GOT3 (cell line): ENCODE data around the gene RPLP2.

Source experiments
- DNase-seq: peaks from one replicate; lab custom pipeline; 2025; ENCODE audit warnings: mixed read lengths; lab: John Stamatoyannopoulos, UW

The RPLP2 gene

GRCh38 chr11:803770-804598 lies 5.8 kb upstream of the RPLP2 start:
- DNase-seq: no peak

- no peak for DNase-seq
Observed at GRCh38 chr11:804599-804964, 5.2 kb upstream of the RPLP2 start.

GRCh38 chr11:808427-809286 lies 1.1 kb upstream of the RPLP2 start:
- no peak for DNase-seq

DNA sequence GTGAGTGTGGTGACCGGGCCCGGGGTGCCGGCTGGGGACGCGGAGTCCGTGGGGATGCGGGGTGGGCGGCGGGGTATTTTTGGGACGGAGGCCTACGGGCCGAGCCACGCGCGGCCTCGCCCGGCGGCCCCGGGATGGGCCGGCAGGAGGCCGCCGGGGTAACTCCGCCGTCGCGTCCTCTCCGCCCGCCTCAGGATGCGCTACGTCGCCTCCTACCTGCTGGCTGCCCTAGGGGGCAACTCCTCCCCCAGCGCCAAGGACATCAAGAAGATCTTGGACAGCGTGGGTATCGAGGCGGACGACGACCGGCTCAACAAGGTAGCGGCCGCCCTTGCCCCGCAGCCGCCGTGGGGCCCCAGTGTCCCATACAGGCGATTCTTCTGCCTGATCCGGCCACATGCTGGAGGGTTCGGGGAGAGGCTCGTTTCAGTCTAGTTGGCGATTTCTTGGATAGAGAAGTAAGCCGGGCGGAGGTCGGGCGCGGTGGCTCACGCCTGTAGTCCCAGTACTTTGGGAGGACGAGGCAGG lies 337 bp downstream of the RPLP2 start:
- no peak for DNase-seq

- DNase-seq: no peak
Observed at GRCh38 chr11:811446-812245, 1.9 kb downstream of the RPLP2 start.

GRCh38 chr11:812390-812789 lies 2.6 kb downstream of the RPLP2 start:
- no peak for DNase-seq

- DNase-seq: no peak
Observed at GRCh38 chr11:813072-813455, 3.3 kb downstream of the RPLP2 start.

DNA sequence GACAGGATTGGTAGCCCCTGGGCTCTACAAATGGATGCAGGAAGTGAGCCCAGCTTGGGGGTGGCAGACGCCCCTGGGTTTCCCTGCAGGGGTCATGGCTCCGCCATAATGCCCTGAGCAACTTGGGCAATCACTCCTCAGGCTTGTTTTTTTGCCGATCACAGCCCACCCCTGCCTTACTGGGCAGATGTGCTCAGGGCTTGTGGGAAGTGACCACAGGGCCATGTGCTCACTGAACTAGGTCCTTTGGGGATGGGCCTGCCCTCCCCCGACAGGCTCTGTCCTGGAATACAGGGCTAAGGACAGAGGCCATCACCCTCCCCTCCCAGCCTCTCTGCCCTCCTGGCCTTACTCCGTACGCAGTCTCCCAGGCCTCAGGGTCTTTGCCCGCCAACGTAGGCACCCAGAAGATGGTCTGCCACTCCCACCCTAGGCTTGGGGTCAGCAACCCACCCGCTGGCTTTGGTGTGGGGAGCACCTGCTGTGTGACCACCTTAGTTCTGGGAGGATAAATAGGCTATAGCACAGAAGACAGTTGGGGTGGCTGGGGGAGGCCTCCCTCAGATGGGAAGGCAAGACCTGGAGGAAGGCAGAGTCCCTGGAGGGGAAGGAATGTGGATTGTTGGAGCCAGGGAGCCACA lies 3.8 kb downstream of the RPLP2 start:
- no peak for DNase-seq

DNA sequence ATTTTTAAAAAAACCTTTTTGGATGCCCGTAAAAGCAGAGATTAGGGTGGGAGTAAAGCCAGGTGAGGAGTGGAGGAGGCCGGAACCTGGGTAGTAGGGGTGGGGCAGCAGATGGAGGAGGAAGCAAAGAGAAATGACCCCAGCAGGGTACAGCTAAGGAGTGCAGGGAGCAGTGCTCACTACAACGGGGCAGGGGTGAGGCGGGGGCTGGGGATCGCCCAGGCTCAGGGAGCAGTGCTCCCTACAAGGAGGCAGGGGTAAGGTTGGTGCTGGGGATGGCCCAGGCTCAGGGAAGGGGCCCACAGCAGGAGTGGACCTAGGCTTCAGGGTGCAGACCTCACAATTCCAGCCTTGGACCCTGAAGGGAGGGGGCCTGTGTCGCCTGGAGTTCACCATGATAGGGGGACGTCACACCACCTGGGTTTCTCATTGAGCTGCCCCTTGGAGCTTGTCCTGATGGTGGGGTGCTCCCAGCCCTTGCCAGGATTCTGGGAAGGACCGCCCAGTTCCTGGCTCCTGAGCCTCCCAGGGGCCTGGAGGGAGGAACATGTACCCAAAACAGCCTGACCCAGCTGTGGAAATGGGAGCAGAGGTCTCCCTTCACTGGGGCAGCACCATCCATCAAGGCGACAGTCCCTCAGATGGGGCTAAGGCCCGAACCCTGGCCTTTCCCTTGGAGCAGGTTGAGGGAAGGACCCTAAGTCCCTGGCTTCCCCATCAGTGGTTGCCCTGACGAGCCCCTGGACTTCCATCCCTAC lies 6.1 kb downstream of the RPLP2 start:
- DNase-seq: no peak

GRCh38 chr11:816433-816779 lies 6.6 kb downstream of the RPLP2 start:
- DNase-seq: no peak

- peak; percentile 12 for DNase-seq
Observed at GRCh38 chr11:818396-819128, 8.8 kb downstream of the RPLP2 start, which contains the start of gene PNPLA2. TSS of gene PNPLA2 (plus strand) at chr11:818914. CDS start at chr11:819719, 805 bp downstream.

DNA sequence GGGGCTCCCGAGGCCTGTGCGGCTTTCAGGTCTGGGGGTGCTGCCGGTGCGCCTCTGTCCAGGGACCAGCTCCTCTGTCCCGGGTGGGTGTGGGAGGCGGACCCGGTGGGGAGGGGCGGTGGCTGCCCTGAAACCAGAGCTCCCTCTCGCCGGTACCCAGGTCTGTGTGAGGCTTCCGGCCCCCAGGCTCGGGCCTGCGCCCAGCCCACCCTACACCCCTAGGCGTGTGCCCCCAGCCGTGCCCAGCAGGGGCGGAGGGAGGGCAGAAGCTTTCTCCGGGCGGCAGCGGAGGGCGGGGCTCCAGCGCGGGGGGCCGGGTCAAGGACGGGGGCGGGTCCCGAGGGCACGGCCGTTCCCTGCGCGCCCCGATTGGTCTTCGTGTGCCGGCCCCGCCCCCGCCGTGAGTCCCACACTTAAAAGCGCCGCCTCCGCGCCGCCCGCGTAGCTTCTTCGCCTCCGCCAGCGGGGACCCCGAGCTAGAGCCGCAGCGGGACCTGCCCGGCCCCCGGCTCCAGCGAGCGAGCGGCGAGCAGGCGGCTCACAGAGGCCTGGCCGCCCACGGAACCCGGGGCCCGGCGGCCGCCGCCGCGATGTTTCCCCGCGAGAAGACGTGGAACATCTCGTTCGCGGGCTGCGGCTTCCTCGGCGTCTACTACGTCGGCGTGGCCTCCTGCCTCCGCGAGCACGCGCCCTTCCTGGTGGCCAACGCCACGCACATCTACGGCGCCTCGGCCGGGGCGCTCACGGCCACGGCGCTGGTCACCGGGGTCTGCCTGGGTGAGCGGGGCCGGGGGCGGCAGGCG lies 9.6 kb downstream of the RPLP2 start:
- peak; percentile 47 for DNase-seq

DNA sequence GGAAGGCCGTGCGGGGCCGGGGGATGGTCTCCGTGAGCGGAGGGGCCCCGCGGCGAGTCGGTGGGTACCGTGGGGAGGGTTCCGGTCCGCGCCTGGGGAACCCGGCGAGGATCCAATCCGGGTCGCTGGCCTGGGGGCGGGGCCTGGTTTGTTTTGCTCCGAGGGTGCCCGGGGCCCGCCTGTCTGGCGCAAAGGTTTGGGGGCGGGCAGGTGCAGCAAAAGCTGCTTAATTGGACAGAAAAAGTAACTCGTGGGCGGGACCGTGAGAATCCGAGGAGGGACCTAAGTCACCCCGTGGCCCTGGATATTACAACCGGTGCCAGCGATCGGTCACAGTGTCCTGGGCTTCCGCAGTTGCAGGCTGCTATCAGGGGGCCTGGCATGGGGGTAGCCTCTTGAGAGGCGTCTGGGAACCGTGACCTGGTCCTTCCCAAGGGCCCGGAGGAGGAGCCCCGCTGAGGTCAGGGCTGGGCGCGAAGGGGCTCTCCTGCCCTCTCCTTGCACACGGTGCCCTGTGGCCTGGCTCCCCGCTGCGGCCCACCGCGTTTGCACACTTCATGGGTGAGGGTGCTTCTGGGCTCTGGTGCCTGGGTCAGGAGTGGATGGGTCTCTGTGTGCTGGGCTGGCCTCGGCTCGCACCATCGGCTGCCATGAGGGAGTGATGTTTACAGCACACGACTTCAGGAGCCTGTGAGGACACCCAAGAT lies 10.3 kb downstream of the RPLP2 start:
- no peak for DNase-seq

- no peak for DNase-seq
Observed at GRCh38 chr11:820655-821511, 11.1 kb downstream of the RPLP2 start.

- DNase-seq: no peak
Observed at GRCh38 chr11:821512-822371, 12.0 kb downstream of the RPLP2 start.

DNA sequence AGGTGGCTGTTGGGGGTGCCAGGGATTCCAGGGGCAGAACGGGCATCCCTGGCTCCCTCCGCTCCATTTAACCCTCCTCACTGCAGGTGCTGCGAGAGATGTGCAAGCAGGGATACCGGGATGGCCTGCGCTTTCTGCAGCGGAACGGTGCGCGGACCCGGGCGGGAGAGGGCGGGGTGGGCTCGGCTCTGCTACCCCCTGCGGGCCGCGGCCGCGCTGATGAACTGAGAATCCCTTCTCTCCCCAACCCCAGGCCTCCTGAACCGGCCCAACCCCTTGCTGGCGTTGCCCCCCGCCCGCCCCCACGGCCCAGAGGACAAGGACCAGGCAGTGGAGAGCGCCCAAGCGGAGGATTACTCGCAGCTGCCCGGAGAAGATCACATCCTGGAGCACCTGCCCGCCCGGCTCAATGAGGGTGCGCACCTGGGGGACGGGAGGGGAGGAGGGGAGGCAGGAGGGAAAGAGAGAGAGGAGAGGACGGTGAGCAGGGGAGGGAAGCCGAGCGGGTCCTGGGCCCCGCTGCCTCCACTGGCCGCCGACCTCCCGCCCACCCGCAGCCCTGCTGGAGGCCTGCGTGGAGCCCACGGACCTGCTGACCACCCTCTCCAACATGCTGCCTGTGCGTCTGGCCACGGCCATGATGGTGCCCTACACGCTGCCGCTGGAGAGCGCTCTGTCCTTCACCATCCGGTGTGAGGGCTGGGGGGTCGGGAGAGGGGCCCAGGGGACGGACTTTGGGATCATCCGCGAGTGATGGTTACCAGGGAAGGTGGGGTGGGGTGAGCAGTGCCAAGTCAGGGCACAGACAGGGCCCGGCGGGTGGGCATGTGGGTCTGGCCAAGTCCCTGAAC lies 13.9 kb downstream of the RPLP2 start:
- no peak for DNase-seq
